HepG2 (cell line): ENCODE measurements around the gene GUCY1A2. TPM values are rescaled to one million over a fixed set of nuclear protein-coding genes. Genes with fewer than 3 reads are reported as not detected.

ENCODE experiments used
- ATAC-seq: fragments of 200-7000 bp; cut with Tn5 transposase; 3 replicates; pipeline ENCODE4 v1.9.1; 2020; ENCODE audit warnings: mild to moderate bottlenecking, moderate library complexity
- BruUV-seq: library from RNA; stranded (reverse); fragments of 400-500 nt; replicated peaks from 2 replicates; lab custom pipeline; 2021; lab: Mats Ljungman, UMichigan
- CTCF ChIA-PET: fragments of 300-600 bp; formaldehyde crosslinking; extraction: SDS; loops from one replicate; lab custom pipeline; 2021; ENCODE audit warnings: low total read pairs, inconsistent platforms, low intra/inter-chr PET ratio; lab: Yijun Ruan, JAX
- POLR2A ChIA-PET: fragments of 350-600 bp; sonication (Branson Sonifier 250); formaldehyde crosslinking; loops from one replicate; lab custom pipeline; 2020; ENCODE audit warnings: antibody characterized with exemption, inconsistent platforms; lab: Yijun Ruan, JAX
- DNase-seq: peaks from one replicate; pipeline ENCODE4 v3.0.0-alpha.2; 2015; ENCODE audit warnings: low spot score
- FAIRE-seq: peaks from 3 replicates; lab custom pipeline; 2011; peaks lifted over from hg19 to GRCh38; lab: Jason Lieb, UNC
- H2AFZ ChIP-seq: one replicate; pipeline ENCODE4 v1.6.1; 2011; ENCODE audit warnings: low read length, inconsistent platforms
- H3K27ac ChIP-seq: fragments of 300-600 bp; 3 replicates; pipeline ENCODE4 v1.8.0; 2011; ENCODE audit warnings: mixed run types, mild to moderate bottlenecking, mixed read lengths, low read length, inconsistent platforms; ENCODE audit not compliant: insufficient read depth; ENCODE audit errors: extremely low read length
- H3K27me3 ChIP-seq, 2 experiments: fragments of 200-600 bp in 1 of 2; 2 replicates in 1 of 2; 3 replicates in 1 of 2; pipeline versions ENCODE4 v1.6.0 to v1.8.0; 2011; ENCODE audit warnings: low read length in 2 of 2, mild to moderate bottlenecking in 2 of 2, moderate library complexity in 2 of 2, inconsistent platforms in 1 of 2; ENCODE audit not compliant: insufficient read depth in 2 of 2, control insufficient read depth in 1 of 2
- H3K36me3 ChIP-seq, 2 experiments: fragments of 200-600 bp in 1 of 2; replicated peaks in 1 of 2; 2 replicates in 1 of 2; 3 replicates in 1 of 2; pipeline versions ENCODE4 v1.5.1 to v1.8.0; 2011; ENCODE audit warnings: low read length in 2 of 2, inconsistent platforms in 1 of 2; ENCODE audit not compliant: insufficient read depth in 2 of 2, control insufficient read depth in 1 of 2
- H3K4me1 ChIP-seq: 2 replicates; pipeline ENCODE4 v1.5.1; 2012; ENCODE audit warnings: low read length, inconsistent platforms; ENCODE audit not compliant: insufficient read depth
- H3K4me2 ChIP-seq: 2 replicates; pipeline ENCODE4 v1.6.0; 2011; ENCODE audit warnings: low read depth, low read length, inconsistent platforms
- H3K4me3 ChIP-seq, 3 experiments: fragments of 200-600 bp in 1 of 3; sonication (generic), shearing (Covaris generic) in 1 of 3; replicated peaks in 1 of 3; 2 replicates each; pipeline ENCODE4 v1.5.1; 2011 to 2016; ENCODE audit warnings: low read length in 3 of 3, inconsistent platforms in 2 of 3, low read depth in 2 of 3, mild to moderate bottlenecking in 2 of 3, control low read depth in 1 of 3, mixed read lengths in 1 of 3; ENCODE audit not compliant: insufficient read depth in 1 of 3
- H3K79me2 ChIP-seq: one replicate; pipeline ENCODE4 v1.6.1; 2011; ENCODE audit warnings: low read length, inconsistent platforms; ENCODE audit not compliant: insufficient read depth
- H3K9ac ChIP-seq: 2 replicates; pipeline ENCODE4 v1.6.0; 2011; ENCODE audit warnings: mild to moderate bottlenecking, low read depth, low read length, inconsistent platforms; ENCODE audit not compliant: insufficient read depth
- H3K9me3 ChIP-seq: 2 replicates; pipeline ENCODE4 v1.5.1; 2012; ENCODE audit warnings: mild to moderate bottlenecking, low read length
- H4K20me1 ChIP-seq: 2 replicates; pipeline ENCODE4 v1.6.0; 2011; ENCODE audit warnings: inconsistent platforms, mild to moderate bottlenecking, low read length, moderate library complexity; ENCODE audit not compliant: insufficient read depth
- CEBPG ChIP-seq: IDR thresholded peaks from 2 replicates; pipeline ENCODE4 v1.6.1; 2016
- DZIP1 ChIP-seq: sonication (generic); formaldehyde crosslinking; IDR thresholded peaks from 2 replicates; pipeline ENCODE4 v1.5.0; 2020; ENCODE audit warnings: mild to moderate bottlenecking, missing genetic modification reagents
- NCOA1 ChIP-seq: sonication (generic); formaldehyde crosslinking; IDR thresholded peaks from 2 replicates; pipeline ENCODE4 v1.9.0; 2021; ENCODE audit warnings: missing genetic modification reagents
- RFX5 ChIP-seq: IDR thresholded peaks from 2 replicates; pipeline ENCODE4 v1.6.1; 2011; ENCODE audit warnings: low read depth, low read length, improper control_type of control experiment
- SNAI1 ChIP-seq: sonication (generic); formaldehyde crosslinking; IDR thresholded peaks from 2 replicates; pipeline ENCODE4 v1.5.0; 2020; ENCODE audit warnings: mild to moderate bottlenecking, missing genetic modification reagents, borderline replicate concordance
- SOX13 ChIP-seq, 3 experiments: fragments of 450-650 bp in 1 of 3; sonication (generic) in 1 of 3; formaldehyde crosslinking in 1 of 3; IDR thresholded peaks in 2 of 3; conservative IDR thresholded peaks in 1 of 3; 2 replicates each; pipeline versions ENCODE4 v1.5.0 to v1.6.1; 2016 to 2020; ENCODE audit warnings: antibody characterized with exemption in 1 of 3, mild to moderate bottlenecking in 1 of 3, missing compliant biosample characterization in 1 of 3, missing genetic modification reagents in 1 of 3, moderate library complexity in 1 of 3
- ZFP62 ChIP-seq: sonication (generic); formaldehyde crosslinking; IDR thresholded peaks from 2 replicates; pipeline ENCODE4 v1.4.0; 2020; ENCODE audit warnings: missing genetic modification reagents
- ZNF24 ChIP-seq: fragments of 450-650 bp; IDR thresholded peaks from 2 replicates; pipeline ENCODE4 v1.6.1; 2017; ENCODE audit warnings: antibody characterized with exemption, mild to moderate bottlenecking
- ZNF264 ChIP-seq: sonication (generic); formaldehyde crosslinking; IDR thresholded peaks from 2 replicates; pipeline ENCODE4 v1.4.0; 2020; ENCODE audit warnings: missing genetic modification reagents
- ZNF333 ChIP-seq: sonication (generic); formaldehyde crosslinking; IDR thresholded peaks from 2 replicates; pipeline ENCODE4 v1.4.0; 2020; ENCODE audit warnings: mild to moderate bottlenecking, missing genetic modification reagents, borderline replicate concordance
- ZNF737 ChIP-seq: sonication (generic); formaldehyde crosslinking; IDR thresholded peaks from 2 replicates; pipeline ENCODE4 v1.5.0; 2020; ENCODE audit warnings: missing genetic modification reagents, mild to moderate bottlenecking, borderline replicate concordance
- ZNF879 ChIP-seq: sonication (generic); formaldehyde crosslinking; IDR thresholded peaks from 2 replicates; pipeline ENCODE4 v1.8.1; 2023; ENCODE audit warnings: missing genetic modification reagents
- WGBS: methylation state at CpG from one replicate; pipeline ENCODE4 v1.1.6; 2017; ENCODE audit warnings: low lambda C conversion rate; 5-methylcytosine and 5-hydroxymethylcytosine counted together
- in situ Hi-C: cut with HindIII; loops from 2 replicates; pipeline ENCODE4 v1.10.0; 2017; ENCODE audit warnings: low pct_unique_long_range_greater_than_20kb; ENCODE audit not compliant: extremely low pct_ligation_motif_present
- intact Hi-C: fragments of 100-400 bp; cut with micrococcal nuclease; formaldehyde crosslinking; loops from one replicate; pipeline ENCODE4 v1.10.0; 2022; ENCODE audit not compliant: unreplicated experiment
- polyA plus RNA-seq, 8 experiments: library from polyadenylated mRNA; depleted of rRNA in 3 of 8; stranded (reverse) in 7 of 8; unstranded in 1 of 8; fragments of >200 nt; fragmentation: Illumina TruSeq in 4 of 8; extraction: Trizol in 4 of 8; gene quantifications; 2 replicates each; pipeline versions ENCODE4 v1.2.1 to v1.2.3, GENCODE V29; 2011 to 2016; ENCODE audit warnings: low read depth in 4 of 8, missing spikeins in 1 of 8, mixed read lengths in 1 of 8; ENCODE audit not compliant: insufficient read depth in 1 of 8
- total RNA-seq, 5 experiments: library from RNA; depleted of rRNA; stranded (reverse); fragments of >200 nt; fragmentation: Illumina TruSeq; extraction: Trizol; gene quantifications; 2 replicates each; pipeline ENCODE4 v1.2.3, GENCODE V29; 2016; ENCODE audit warnings: low read depth in 1 of 5
- TF ChIP-seq, protein P1 (sequence below): IDR thresholded peaks from 2 replicates; pipeline ENCODE4 v1.6.1; 2016; ENCODE audit warnings: missing biosample characterization, missing genetic modification reagents, low read depth

Gene GUCY1A2
- total and polyA plus RNA-seq, 2 of the 13 experiments (the other 11 are each of a cell fraction or from before 2014, with no cell fraction given), result 0.01 to 0.07 TPM

- no peaks in the 10 kb centered on the region for H3K9me3 ChIP-seq
- TF ChIP-seq, protein P1, sequence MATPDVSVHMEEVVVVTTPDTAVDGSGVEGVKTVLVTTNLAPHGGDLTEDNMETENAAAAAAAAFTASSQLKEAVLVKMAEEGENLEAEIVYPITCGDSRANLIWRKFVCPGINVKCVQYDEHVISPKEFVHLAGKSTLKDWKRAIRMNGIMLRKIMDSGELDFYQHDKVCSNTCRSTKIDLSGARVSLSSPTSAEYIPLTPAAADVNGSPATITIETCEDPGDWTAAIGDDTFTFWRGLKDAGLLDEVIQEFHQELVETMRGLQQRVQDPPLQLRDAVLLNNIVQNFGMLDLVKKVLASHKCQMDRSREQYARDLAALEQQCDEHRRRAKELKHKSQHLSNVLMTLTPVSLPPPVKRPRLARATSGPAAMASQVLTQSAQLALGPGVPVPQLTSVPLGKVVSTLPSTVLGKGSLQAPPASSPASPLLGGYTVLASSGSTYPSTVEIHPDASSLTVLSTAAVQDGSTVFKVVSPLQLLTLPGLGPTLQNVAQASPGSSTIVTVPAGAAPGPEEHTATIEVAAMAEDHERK (CRISPR knock-in tag), result no peak
- TF ChIP-seq ZNF264 (CRISPR knock-in tag), result no peak
- no peak for TF ChIP-seq NCOA1 (CRISPR knock-in tag)
- no peak for TF ChIP-seq SOX13 (IDR thresholded peaks at IDR 0.05)
- no peak for TF ChIP-seq SOX13 (CRISPR knock-in tag; conservative IDR thresholded peaks at IDR 0.05 in 1 of 2, IDR thresholded peaks at IDR 0.05 in 1 of 2)
- no peak for TF ChIP-seq ZNF737
- no peak for TF ChIP-seq ZNF24
- no peak for TF ChIP-seq CEBPG
- no peak for TF ChIP-seq ZNF333
- TF ChIP-seq DZIP1 (CRISPR knock-in tag), result no peak
- no peak for TF ChIP-seq ZFP62 (CRISPR knock-in tag)
- TF ChIP-seq RFX5, result no peak
- TF ChIP-seq ZNF879, result no peak
- no peak for TF ChIP-seq SNAI1 (CRISPR knock-in tag)
- TF ChIP-seq, all 625 proteins: peak for 0
- FAIRE-seq (no peak), DNase-seq (no peak), ATAC-seq (no peak)
- Histone ChIP-seq H4K20me1 (no peaks in the 10 kb centered on the region), H3K36me3 (no peaks in the 10 kb centered on the region), H3K4me3 (no peak overlapping the region), H3K27me3 (no peaks in the 10 kb centered on the region), H3K79me2 (no peaks in the 10 kb centered on the region), H3K9ac (no peak overlapping the region), H2AFZ (no peak overlapping the region), H3K27ac (no peak overlapping the region), H3K4me2 (no peak overlapping the region), H3K4me1 (no peaks in the 10 kb centered on the region)
- in situ Hi-C loops, result no loop called here
- intact Hi-C loops, result no loop called here
- ChIA-PET POLR2A (no interaction called here), CTCF (no interaction called here)
- no TSS peak for BruUV-seq
- 3% methylated on average over 3 of the region's 3 CpGs for WGBS
These were observed 189.7 kb downstream of the GUCY1A2 start for GRCh38 chr11:106828576-106828975.
